OCI-LY1 (cell line): ENCODE data around the gene COA6.

ENCODE experiments used
- CTCF ChIP-seq: fragments of 200-600 bp; sonication (generic), shearing (Covaris generic); IDR thresholded peaks from 2 replicates; pipeline ENCODE4 v1.5.1; 2017; ENCODE audit warnings: mild to moderate bottlenecking, antibody characterized with exemption, low read length, moderate library complexity, mixed read lengths
- EZH2 ChIP-seq: fragments of 200-600 bp; sonication (generic), shearing (Covaris generic); IDR thresholded peaks from 2 replicates; pipeline ENCODE4 v1.8.0; 2017; ENCODE audit warnings: borderline replicate concordance, mixed run types, mild to moderate bottlenecking, antibody characterized with exemption, low read length, moderate library complexity, mixed read lengths

GRCh38 chr1:234372011-234372757 is 1.1 kb upstream of the COA6 start:
- TF ChIP-seq CTCF (no peak), EZH2 (no peak)
